Measurements from ENCODE around the gene RDM1.

Gene RDM1

GRCh38 chr17:35930211-35931065, at the start of gene RDM1:
Gene RDM1, minus strand, starts transcription at chr17:35930773. Its CDS starts 46 bp downstream, at chr17:35930727.
- Mint-ChIP-seq H3K27me3 (peaks cover 5 to 8% of the 10 kb centered on the region in 2 donors), H3K27ac (peak within 1 kb of the TSS; percentile 81), H3K4me1 (peaks cover 5 to 11% of the 10 kb centered on the region in 2 donors), H3K9me3 (no peaks in the 10 kb centered on the region), H3K36me3 (no peaks in the 10 kb centered on the region), H3K4me3 (peak within 1 kb of the TSS; percentile 86)
- ATAC-seq (replicated peaks) (peak; percentile 98), DNase-seq (peak; percentile 80)

- Mint-ChIP-seq H3K27ac (no peak overlapping the region), H3K4me1 (peaks cover 7 to 25% of the 10 kb centered on the region in 2 donors), H3K27me3 (peaks cover 6 to 7% of the 10 kb centered on the region in 2 donors), H3K9me3 (no peaks in the 10 kb centered on the region), H3K36me3 (no peaks in the 10 kb centered on the region), H3K4me3 (no peak overlapping the region)
- ATAC-seq (replicated peaks) (no peak), DNase-seq (no peak)
Measured at GRCh38 chr17:35978346-35978745, 47.8 kb upstream of the RDM1 start.

- Mint-ChIP-seq H3K27ac (no peak overlapping the region), H3K27me3 (peaks cover 6 to 12% of the 10 kb centered on the region in 2 donors), H3K9me3 (no peaks in the 10 kb centered on the region), H3K4me1 (peaks cover 7 to 25% of the 10 kb centered on the region in 2 donors), H3K4me3 (no peak overlapping the region), H3K36me3 (no peaks in the 10 kb centered on the region)
- DNase-seq: no peak
- peak; percentile 56 to 66 for ATAC-seq (replicated peaks)
Measured at GRCh38 chr17:35977509-35977908, 46.9 kb upstream of the RDM1 start.

- Mint-ChIP-seq H3K4me1 (peaks cover 10 to 30% of the 10 kb centered on the region in 2 donors), H3K27ac (peak overlapping the region; percentile 3), H3K36me3 (no peaks in the 10 kb centered on the region), H3K4me3 (no peak overlapping the region), H3K9me3 (no peaks in the 10 kb centered on the region), H3K27me3 (peaks cover 0 to 4% of the 10 kb centered on the region in 2 donors)
- no peak for ATAC-seq (replicated peaks)
- no peak for DNase-seq
Measured at GRCh38 chr17:35973333-35974260, 43.0 kb upstream of the RDM1 start.

GRCh38 chr17:35972945-35973332, 42.4 kb upstream of the RDM1 start:
- DNase-seq: no peak
- Mint-ChIP-seq H3K4me3 (no peak overlapping the region), H3K27ac (no peak overlapping the region), H3K27me3 (peaks cover 0 to 4% of the 10 kb centered on the region in 2 donors), H3K4me1 (peaks cover 10 to 30% of the 10 kb centered on the region in 2 donors), H3K36me3 (no peaks in the 10 kb centered on the region), H3K9me3 (no peaks in the 10 kb centered on the region)
- ATAC-seq (replicated peaks): no peak

- H3K27ac Mint-ChIP-seq: no peak overlapping the region
- H3K27me3 Mint-ChIP-seq: peaks cover 0 to 4% of the 10 kb centered on the region in 2 donors
- ATAC-seq (replicated peaks) (no peak), DNase-seq (no peak)
- H3K36me3 Mint-ChIP-seq: no peaks in the 10 kb centered on the region
- H3K9me3 Mint-ChIP-seq: no peaks in the 10 kb centered on the region
- H3K4me1 Mint-ChIP-seq: peaks cover 8 to 26% of the 10 kb centered on the region in 2 donors
- H3K4me3 Mint-ChIP-seq: no peak overlapping the region
Measured at GRCh38 chr17:35972535-35972934, 42.0 kb upstream of the RDM1 start.

GRCh38 chr17:35972066-35972465, 41.5 kb upstream of the RDM1 start:
- Mint-ChIP-seq H3K4me3 (no peak overlapping the region), H3K27ac (no peak overlapping the region), H3K4me1 (peaks cover 6 to 24% of the 10 kb centered on the region in 2 donors), H3K36me3 (no peaks in the 10 kb centered on the region), H3K27me3 (peaks cover 0 to 4% of the 10 kb centered on the region in 2 donors), H3K9me3 (no peaks in the 10 kb centered on the region)
- ATAC-seq (replicated peaks): no peak
- DNase-seq: no peak

GRCh38 chr17:35969558-35970380, 39.2 kb upstream of the RDM1 start:
- H3K4me1 Mint-ChIP-seq: peaks cover 6 to 18% of the 10 kb centered on the region in 2 donors
- DNase-seq (peak; percentile 58), ATAC-seq (replicated peaks) (peak; percentile 75 to 80)
- H3K4me3 Mint-ChIP-seq: no peak overlapping the region
- no peak overlapping the region for H3K27ac Mint-ChIP-seq
- peaks cover 4 to 10% of the 10 kb centered on the region in 2 donors for H3K27me3 Mint-ChIP-seq
- H3K9me3 Mint-ChIP-seq: no peaks in the 10 kb centered on the region
- no peaks in the 10 kb centered on the region for H3K36me3 Mint-ChIP-seq

- H3K27ac Mint-ChIP-seq: no peak overlapping the region
- no peak for ATAC-seq (replicated peaks)
- H3K27me3 Mint-ChIP-seq: peaks cover 4 to 15% of the 10 kb centered on the region in 2 donors
- H3K4me1 Mint-ChIP-seq: peaks cover 6 to 16% of the 10 kb centered on the region in 2 donors
- no peak overlapping the region for H3K4me3 Mint-ChIP-seq
- no peaks in the 10 kb centered on the region for H3K9me3 Mint-ChIP-seq
- no peak for DNase-seq
- H3K36me3 Mint-ChIP-seq: no peaks in the 10 kb centered on the region
Measured at GRCh38 chr17:35968520-35969054, 38.0 kb upstream of the RDM1 start.

- ATAC-seq (replicated peaks): no peak
- peaks cover 7 to 28% of the 10 kb centered on the region in 2 donors for H3K27me3 Mint-ChIP-seq
- H3K36me3 Mint-ChIP-seq: no peaks in the 10 kb centered on the region
- H3K9me3 Mint-ChIP-seq: no peaks in the 10 kb centered on the region
- no peak overlapping the region for H3K4me3 Mint-ChIP-seq
- DNase-seq: no peak
- H3K27ac Mint-ChIP-seq: no peak overlapping the region
- peaks cover 6 to 11% of the 10 kb centered on the region in 2 donors for H3K4me1 Mint-ChIP-seq
Measured at GRCh38 chr17:35965272-35965671, 34.7 kb upstream of the RDM1 start.

GRCh38 chr17:35963663-35964062, 33.1 kb upstream of the RDM1 start:
- ATAC-seq (replicated peaks) (no peak), DNase-seq (no peak)
- peaks cover 8 to 31% of the 10 kb centered on the region in 2 donors for H3K27me3 Mint-ChIP-seq
- no peaks in the 10 kb centered on the region for H3K36me3 Mint-ChIP-seq
- no peaks in the 10 kb centered on the region for H3K9me3 Mint-ChIP-seq
- no peaks in the 10 kb centered on the region for H3K4me1 Mint-ChIP-seq
- no peak overlapping the region for H3K4me3 Mint-ChIP-seq
- H3K27ac Mint-ChIP-seq: no peak overlapping the region

GRCh38 chr17:35953720-35954119, 23.1 kb upstream of the RDM1 start:
- Mint-ChIP-seq H3K27me3 (peaks cover 26 to 30% of the 10 kb centered on the region in 2 donors), H3K4me3 (no peak overlapping the region), H3K36me3 (no peaks in the 10 kb centered on the region), H3K9me3 (no peaks in the 10 kb centered on the region), H3K4me1 (no peaks in the 10 kb centered on the region), H3K27ac (no peak overlapping the region)
- ATAC-seq (replicated peaks) (no peak), DNase-seq (no peak)

- Mint-ChIP-seq H3K27me3 (peaks cover 10 to 19% of the 10 kb centered on the region in 2 donors), H3K4me1 (no peaks in the 10 kb centered on the region)
Measured at GRCh38 chr17:35949401-35949800, 18.8 kb upstream of the RDM1 start.

More at GRCh38 chr17:35949401-35949800, 18.8 kb upstream of the RDM1 start:
- H3K4me3 Mint-ChIP-seq: no peak overlapping the region
- no peaks in the 10 kb centered on the region for H3K36me3 Mint-ChIP-seq
- DNase-seq: no peak
- H3K9me3 Mint-ChIP-seq: no peaks in the 10 kb centered on the region
- ATAC-seq (replicated peaks): no peak
- H3K27ac Mint-ChIP-seq: no peak overlapping the region

All from stimulated activated naive B cell treated with anti-CD40 and anti-IgM and Interleukin-4, amounts not matched to agents 10 μg/mL and 1 μg/mL and 100 μg/mL, for 72 hours (primary cell).